Measurements from ENCODE around the gene TSGA10IP.

TSGA10IP gene

DNA sequence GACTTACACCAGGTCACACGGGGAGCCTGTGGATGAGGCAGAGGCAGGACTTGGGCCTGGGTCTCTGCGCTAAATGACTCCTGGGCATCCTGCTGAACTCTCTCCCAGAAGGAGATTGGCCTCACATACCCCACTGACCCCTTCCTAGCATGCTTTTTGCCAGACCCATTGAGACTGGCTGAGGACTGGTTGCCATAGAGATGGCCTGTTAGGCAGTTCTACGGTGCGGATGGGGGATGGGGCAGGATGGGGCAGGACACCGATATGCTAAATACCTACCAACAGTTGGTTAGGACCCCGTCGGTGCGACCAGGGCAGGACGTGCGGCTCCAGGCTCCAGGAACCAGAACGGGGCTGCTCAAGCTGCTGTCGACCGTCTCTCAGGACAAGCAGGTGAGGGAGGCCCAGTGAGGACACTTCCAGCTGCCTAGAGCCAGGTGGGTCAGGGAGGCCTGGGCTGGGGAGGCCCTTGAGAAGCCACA is at the start of gene TSGA10IP:
TSGA10IP (plus strand) TSS at position 51 of the 482 bp plus-strand sequence; CDS start at position 247, 196 bp downstream.
- no peak within 1 kb of the TSS for H3K4me3 ChIP-seq (ENCODE audit: low read length)
- no peak for TF ChIP-seq EZH2phosphoT487 (IDR thresholded peaks at IDR 0.05; ENCODE audit: borderline replicate concordance, low read length)
- no peaks in the 10 kb centered on the region for H3K36me3 ChIP-seq (ENCODE audit: control insufficient read depth, low read length)
- H3K79me2 ChIP-seq (ENCODE audit: control insufficient read depth, low read length), result no peaks in the 10 kb centered on the region
- H3F3A ChIP-seq (ENCODE audit: control insufficient read depth, insufficient read depth), result no peaks in the 10 kb centered on the region
- H3K27me3 ChIP-seq (ENCODE audit: control insufficient read depth, low read length), result peaks cover 10% of the 10 kb centered on the region; the same call in 1 of the 2 replicates
- no peak within 1 kb of the TSS for H3K27ac ChIP-seq (ENCODE audit: low read depth, low read length)
- no peaks in the 10 kb centered on the region for H3K4me1 ChIP-seq (ENCODE audit: control insufficient read depth, low read length)
- no peaks in the 10 kb centered on the region for H3K9me3 ChIP-seq (ENCODE audit: control insufficient read depth, insufficient read depth, low read length)
- H4K20me1 ChIP-seq (ENCODE audit: control insufficient read depth, insufficient read depth, low read depth, low read length), result no peaks in the 10 kb centered on the region
- no peaks in the 10 kb centered on the region for H3K9me2 ChIP-seq (replicated peaks; ENCODE audit: control insufficient read depth, low read length)
- no peak within 1 kb of the TSS for H3K4me2 ChIP-seq (ENCODE audit: low read length)

DNA sequence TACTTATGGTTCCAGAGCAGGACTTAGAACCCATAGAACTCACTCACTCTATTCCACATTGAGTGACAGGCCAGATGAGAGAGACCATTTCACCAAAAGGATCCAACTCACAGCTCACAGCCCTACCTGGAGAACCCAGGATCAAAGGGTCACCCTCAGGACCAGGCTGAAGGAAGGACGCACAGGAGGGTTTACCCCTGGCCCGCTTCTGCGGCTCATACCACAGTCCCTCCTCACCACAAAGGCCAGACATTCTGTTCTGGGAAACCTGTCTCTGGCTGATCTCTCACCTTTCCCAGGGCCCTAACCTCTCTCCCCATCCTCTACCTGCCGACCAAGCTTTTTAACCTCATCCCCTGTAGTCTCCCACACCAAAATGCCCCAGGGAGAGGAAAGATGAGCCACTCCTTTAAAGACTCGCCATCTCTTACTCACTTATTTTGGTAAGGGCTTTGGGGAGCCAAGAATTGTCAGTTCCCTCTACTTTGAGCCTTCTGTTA is 49.7 kb upstream of the TSGA10IP start:
- Histone ChIP-seq H3K36me3 (ENCODE audit: control insufficient read depth, low read length) (peaks cover 12% of the 10 kb centered on the region), H3K4me2 (ENCODE audit: low read length) (no peak overlapping the region), H3K4me1 (ENCODE audit: control insufficient read depth, low read length) (peaks cover 40% of the 10 kb centered on the region), H3K9me2 (replicated peaks; ENCODE audit: control insufficient read depth, low read length) (no peaks in the 10 kb centered on the region), H3K27ac (ENCODE audit: low read depth, low read length) (no peak overlapping the region), H3K4me3 (ENCODE audit: low read length) (no peak overlapping the region), H3K27me3 (ENCODE audit: control insufficient read depth, low read length) (peaks cover 20% of the 10 kb centered on the region), H4K20me1 (ENCODE audit: control insufficient read depth, insufficient read depth, low read depth, low read length) (0 out of 2 replicates have a peak, but pooled peaks cover 3% of the 10 kb centered on the region), H3K9me3 (ENCODE audit: control insufficient read depth, insufficient read depth, low read length) (no peaks in the 10 kb centered on the region), H3K79me2 (ENCODE audit: control insufficient read depth, low read length) (peaks cover 33% of the 10 kb centered on the region), H3F3A (ENCODE audit: control insufficient read depth, insufficient read depth) (peaks cover 18% of the 10 kb centered on the region)
- TF ChIP-seq EZH2phosphoT487 (IDR thresholded peaks at IDR 0.05; ENCODE audit: borderline replicate concordance, low read length), result no peak
- TF ChIP-seq, protein P1, sequence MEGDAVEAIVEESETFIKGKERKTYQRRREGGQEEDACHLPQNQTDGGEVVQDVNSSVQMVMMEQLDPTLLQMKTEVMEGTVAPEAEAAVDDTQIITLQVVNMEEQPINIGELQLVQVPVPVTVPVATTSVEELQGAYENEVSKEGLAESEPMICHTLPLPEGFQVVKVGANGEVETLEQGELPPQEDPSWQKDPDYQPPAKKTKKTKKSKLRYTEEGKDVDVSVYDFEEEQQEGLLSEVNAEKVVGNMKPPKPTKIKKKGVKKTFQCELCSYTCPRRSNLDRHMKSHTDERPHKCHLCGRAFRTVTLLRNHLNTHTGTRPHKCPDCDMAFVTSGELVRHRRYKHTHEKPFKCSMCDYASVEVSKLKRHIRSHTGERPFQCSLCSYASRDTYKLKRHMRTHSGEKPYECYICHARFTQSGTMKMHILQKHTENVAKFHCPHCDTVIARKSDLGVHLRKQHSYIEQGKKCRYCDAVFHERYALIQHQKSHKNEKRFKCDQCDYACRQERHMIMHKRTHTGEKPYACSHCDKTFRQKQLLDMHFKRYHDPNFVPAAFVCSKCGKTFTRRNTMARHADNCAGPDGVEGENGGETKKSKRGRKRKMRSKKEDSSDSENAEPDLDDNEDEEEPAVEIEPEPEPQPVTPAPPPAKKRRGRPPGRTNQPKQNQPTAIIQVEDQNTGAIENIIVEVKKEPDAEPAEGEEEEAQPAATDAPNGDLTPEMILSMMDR (IDR thresholded peaks at IDR 0.05; ENCODE audit: low read depth, low read length, poor library complexity, severe bottlenecking), result no peak

DNA sequence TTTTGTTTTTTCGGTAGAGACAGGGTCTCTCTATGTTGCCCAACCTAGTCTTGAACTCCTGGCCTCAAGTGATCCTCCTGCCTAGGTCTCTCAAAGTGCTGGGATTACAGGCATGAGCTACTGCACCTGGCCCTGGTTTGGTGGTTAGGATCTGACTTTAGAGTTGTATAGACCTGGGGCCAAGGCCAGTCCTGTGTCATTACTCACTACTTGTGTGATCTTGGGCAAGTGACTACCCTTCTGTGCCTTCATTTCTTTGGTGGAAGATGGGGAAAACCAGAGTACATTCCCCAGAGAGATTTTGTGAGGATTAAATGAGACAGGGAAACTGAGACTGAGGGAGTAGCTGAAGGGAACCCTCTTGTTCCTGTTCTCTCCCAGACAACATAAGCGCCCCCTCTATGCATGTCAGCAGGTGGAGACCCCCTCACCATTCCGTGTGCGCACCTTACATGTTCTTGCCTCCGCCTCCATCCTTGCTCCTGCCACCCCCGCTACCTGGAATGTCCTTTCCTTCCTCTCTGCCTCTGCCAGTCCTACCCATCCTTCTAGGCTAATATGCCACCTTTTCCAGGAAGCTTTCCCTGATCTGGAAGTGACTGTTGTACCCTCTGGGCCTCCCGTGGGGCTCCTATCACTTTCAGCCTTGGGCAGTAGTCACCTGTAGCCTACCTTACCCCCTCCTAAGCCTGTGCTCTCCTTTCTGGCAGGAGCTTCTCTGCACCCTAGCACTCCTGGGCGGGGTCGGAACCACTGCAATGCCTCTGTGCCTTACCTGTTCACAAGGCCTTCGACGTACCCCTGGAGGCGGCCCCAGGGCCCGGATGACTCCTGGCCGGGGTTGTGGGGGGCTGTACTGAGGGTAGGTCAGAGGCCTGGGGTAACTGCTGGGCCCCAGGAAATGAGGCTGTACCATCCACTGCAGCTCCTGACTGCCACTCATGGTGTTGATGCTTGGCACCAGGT is 49.0 kb upstream of the TSGA10IP start:
- TF ChIP-seq, protein P1 (IDR thresholded peaks at IDR 0.05; ENCODE audit: low read depth, low read length, poor library complexity, severe bottlenecking), result no peak
- no peak for TF ChIP-seq EZH2phosphoT487 (IDR thresholded peaks at IDR 0.05; ENCODE audit: borderline replicate concordance, low read length)
- Histone ChIP-seq H4K20me1 (ENCODE audit: control insufficient read depth, insufficient read depth, low read depth, low read length) (0 out of 2 replicates have a peak, but pooled peaks cover 3% of the 10 kb centered on the region), H3K79me2 (ENCODE audit: control insufficient read depth, low read length) (peaks cover 25% of the 10 kb centered on the region), H3F3A (ENCODE audit: control insufficient read depth, insufficient read depth) (peaks cover 17% of the 10 kb centered on the region), H3K4me1 (ENCODE audit: control insufficient read depth, low read length) (peaks cover 44% of the 10 kb centered on the region), H3K9me2 (replicated peaks; ENCODE audit: control insufficient read depth, low read length) (no peaks in the 10 kb centered on the region), H3K4me3 (ENCODE audit: low read length) (no peak overlapping the region), H3K36me3 (ENCODE audit: control insufficient read depth, low read length) (peaks cover 8% of the 10 kb centered on the region), H3K27me3 (ENCODE audit: control insufficient read depth, low read length) (peaks cover 20% of the 10 kb centered on the region), H3K9me3 (ENCODE audit: control insufficient read depth, insufficient read depth, low read length) (no peaks in the 10 kb centered on the region), H3K27ac (ENCODE audit: low read depth, low read length) (no peak overlapping the region), H3K4me2 (ENCODE audit: low read length) (no peak overlapping the region)
